NCI-H1092 (cell line): Measurements from ENCODE around the gene PGAM5.
A peak's percentile ranks its signal among the peaks of the same experiment; 100 is the strongest.

Experiments
- DNase-seq: peaks from one replicate; lab custom pipeline; 2025; lab: John Stamatoyannopoulos, UW

Gene PGAM5

GRCh38 chr12:132720606-132721345, 10.1 kb downstream of the PGAM5 start:
- DNase-seq, result no peak

- no peak for DNase-seq
Measured at GRCh38 chr12:132723015-132723763, 12.5 kb downstream of the PGAM5 start.

GRCh38 chr12:132723764-132724140, 13.1 kb downstream of the PGAM5 start:
- DNase-seq, result no peak

- no peak for DNase-seq
Measured at GRCh38 chr12:132724506-132725241, 14.0 kb downstream of the PGAM5 start.

DNA sequence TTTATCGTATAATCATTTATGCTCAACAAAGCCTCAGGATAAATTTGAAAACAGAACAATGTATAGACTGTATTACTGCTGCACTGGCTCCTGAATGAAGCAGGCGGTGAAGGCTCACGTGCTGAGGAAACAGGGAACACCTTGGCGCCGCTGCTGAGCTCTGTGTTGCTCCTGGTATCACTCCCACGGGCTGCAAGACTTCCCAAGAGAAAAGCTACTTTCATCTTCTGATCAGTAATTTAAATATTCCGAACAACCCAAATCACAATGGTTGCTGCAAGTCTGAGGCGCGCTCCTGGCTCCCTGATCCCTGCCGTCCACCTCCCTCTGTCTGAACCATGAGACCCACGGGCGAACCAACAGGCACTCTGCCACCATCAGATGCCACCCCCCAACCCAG, 15.7 kb downstream of the PGAM5 start:
- no peak for DNase-seq

DNA sequence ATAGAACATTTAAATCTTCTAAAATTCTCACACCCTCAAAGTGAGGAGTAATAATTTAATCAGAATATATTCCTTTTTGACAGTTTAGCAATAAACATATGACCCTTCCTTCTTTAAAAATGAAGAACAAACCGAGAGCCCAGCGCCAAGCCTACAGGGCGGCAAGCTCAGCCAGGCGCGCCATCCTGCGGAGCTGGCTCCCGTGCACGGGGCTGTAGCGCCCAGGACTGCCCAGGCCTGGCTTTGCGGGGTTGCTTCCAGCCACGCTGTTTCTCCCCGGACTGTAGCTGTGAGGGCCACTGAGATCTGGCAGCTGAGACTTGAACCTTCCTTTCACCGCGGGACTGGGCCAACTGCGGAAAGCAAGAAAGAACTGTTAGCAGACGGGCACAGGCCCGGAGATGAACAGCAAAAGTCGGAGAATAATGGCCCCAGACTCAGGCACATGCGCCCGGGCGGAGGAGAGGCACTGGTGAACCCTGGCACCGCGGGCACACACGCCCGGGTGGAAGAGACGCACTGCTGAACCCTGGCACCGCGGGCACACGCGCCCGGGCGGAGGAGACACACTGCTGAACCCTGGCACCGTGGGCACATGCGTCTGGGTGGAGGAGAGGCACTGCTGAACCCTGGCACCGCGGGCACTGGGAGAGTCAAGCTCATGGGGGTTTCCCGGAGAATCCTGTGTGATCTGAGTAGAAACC, 16.6 kb downstream of the PGAM5 start:
- DNase-seq, result no peak

GRCh38 chr12:132728502-132728901, 17.9 kb downstream of the PGAM5 start:
- DNase-seq, result no peak

DNA sequence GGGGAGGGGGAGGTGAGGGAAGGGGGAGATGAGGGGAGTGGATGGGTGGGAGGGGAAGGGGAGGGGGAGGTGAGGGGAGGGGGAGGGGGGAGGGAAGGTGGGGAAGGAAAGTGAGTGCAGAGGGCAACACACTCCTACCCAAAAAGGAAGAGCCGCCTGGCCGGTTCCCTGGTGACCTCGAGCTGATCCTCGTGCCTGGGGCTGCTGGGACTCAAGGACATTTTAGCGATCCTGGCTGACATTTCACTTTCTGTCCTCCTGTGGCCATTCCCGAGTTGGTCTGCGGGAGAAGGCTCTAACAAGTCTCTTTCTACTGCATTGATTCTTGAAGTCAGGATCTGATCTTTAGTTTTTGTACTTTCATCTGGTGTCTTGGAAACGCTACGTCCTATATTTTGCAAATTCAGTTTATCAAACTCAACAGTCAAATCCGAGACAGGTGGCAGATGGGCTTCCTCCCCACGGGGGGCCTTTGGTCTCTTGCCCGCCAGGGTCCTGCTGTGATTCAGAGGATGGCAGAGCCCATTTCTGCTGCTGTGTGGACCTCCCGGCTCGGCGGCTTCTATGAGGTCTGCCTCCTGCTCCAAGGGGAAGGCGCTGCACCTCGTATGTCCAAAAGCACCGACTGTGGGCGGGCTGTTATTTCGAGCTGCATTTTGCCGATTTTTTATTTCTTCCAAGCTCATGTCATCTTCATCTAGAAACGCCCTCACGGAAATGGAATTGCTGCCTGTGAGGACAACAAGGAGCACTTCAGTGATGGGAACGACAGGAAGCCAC, 19.1 kb downstream of the PGAM5 start:
- peak; percentile 5 for DNase-seq

- no peak for DNase-seq
Measured at GRCh38 chr12:132730353-132730752, 19.7 kb downstream of the PGAM5 start.

DNA sequence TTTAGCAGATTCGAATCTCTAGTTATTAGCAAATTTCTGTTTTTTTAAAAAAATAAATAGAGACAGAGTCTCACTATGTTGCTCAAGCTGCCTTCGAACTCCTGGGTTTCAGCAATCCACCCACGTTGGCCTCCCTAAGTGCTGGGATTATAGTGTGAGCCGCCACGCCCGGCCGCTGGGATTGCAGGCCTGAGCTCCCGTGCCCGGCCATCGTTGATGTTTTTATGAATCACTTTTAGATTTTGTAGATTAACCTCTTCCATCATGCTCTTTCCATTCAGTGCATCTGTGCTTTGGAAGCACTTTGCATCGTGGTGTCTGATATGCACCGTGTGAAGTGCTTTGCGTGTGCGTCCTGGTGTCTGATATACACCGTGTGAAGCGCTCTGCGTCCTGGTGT, 20.9 kb downstream of the PGAM5 start:
- DNase-seq, result no peak

DNA sequence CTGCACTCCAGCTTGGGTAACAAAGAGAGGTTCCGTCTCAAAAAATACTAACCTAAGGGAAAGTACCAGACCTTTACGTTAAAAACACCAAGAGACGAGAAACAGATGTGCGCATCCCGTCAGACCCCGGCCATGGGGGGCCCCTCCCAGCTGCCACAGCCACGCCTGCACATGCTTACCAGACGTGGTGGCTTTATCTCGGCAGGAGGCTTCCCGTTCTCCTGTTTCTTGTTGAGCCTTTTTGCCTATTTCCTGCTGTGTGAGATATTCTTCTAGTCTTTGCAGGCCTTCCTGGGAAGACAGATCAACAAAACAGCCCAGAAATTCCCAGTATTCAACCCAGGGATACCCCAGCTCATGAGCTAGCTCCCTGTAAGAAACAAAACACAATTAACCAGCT, 23.6 kb downstream of the PGAM5 start:
- DNase-seq, result no peak

DNA sequence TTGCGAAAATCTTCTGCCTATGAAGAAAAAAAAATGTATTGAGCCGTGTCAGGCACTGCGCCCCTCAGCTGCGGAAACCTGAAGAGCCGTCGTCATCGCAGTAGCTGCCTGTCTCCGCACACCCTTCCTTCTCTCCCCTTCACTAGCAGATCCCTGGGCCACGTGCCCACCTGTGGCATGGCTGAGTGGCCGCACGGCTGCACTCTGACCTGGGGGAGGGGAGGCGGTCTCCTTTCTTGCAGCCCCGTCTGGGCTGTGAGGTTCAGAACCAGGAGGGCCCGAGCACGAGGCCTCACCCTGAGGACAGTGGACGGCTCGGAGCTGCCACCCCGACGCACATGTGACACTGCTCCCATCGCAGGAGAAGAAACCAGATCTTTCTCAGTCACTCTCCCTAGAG, 24.9 kb downstream of the PGAM5 start:
- no peak for DNase-seq

DNA sequence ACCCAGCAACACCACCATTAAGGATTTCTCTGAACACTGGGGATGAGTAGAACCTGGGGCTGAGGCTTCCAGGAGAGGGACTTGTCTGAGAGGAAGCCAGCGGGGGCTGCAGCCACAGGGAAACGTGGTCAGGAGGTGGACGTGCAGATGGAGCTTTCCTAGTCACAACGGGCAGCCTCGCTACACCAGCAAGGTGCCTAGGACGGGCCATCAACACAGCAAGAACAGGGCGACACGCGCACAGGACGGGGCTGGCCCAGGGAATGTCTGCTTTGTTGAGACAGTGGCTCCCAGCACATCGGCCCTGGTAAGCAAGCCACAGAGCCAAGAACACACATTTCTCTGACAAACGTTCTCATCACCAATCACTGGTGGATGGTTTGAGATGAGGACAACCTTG, 25.7 kb downstream of the PGAM5 start:
- no peak for DNase-seq

GRCh38 chr12:132736913-132737312, 26.3 kb downstream of the PGAM5 start:
- no peak for DNase-seq

GRCh38 chr12:132739600-132740312, 29.1 kb downstream of the PGAM5 start:
- no peak for DNase-seq

DNA sequence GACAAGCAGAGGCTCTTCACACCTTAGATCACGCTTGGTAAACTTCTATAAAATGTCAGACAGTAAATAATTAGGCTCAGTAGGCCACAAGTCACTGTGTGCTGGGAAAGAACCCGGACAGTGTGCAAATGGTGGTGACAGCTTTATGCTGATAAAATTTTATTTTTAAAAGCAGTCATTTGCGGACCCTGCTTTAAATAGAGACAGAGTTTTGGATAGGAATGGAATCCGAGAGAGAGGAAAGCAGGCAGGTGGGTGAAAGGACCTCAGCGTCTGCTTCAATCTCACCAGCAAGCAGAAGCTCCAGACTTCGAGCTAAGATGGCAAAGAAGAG, 29.6 kb downstream of the PGAM5 start:
- no peak for DNase-seq

- no peak for DNase-seq
Measured at GRCh38 chr12:132740652-132741051, 30.0 kb downstream of the PGAM5 start.

- no peak for DNase-seq
Measured at GRCh38 chr12:132741620-132742019, 31.0 kb downstream of the PGAM5 start.

- no peak for DNase-seq
Measured at GRCh38 chr12:132743831-132744230, 33.2 kb downstream of the PGAM5 start.

DNA sequence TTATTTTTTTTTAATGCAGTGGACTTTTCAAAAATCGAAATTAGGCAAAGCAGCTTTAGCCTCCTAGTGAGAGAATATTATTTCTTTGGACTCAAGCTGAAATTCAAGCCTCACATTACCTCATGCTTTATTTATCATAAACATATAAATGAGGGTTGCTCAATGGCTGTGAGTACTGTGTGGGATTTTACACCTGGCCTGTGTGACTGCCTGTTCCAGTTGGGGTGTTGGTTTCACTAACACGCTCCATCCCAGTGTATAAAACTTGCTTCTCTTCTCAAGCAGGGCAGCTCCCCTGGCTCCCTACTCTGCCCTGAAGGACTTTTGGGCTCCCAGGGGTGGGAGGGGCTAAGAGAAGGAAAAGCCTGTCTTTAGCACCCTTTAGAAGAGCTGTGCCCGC, 36.0 kb downstream of the PGAM5 start:
- DNase-seq, result no peak

DNA sequence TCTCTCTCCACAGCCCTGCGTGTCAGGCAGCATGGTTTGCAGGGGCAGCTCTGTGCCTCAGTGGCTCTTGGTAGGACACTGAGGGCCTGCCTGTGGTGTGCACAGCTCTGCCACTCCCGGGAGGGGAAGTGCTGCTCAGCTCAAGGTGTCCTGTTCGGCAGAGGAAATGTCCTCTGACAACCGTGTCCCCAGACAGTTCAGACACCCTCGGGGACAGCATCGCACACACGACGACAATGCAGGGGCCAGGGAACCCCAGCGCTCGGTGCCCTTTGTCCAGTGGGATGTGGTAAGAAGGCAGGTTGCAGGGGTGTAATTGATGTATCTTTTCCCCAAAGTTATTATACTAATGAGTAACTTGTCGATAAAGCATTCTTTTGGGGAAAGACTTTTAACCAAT, 36.8 kb downstream of the PGAM5 start:
- no peak for DNase-seq
